ENCODE results near the gene GSTK1. TPM values are rescaled to one million over a fixed set of nuclear protein-coding genes. Genes with fewer than 3 reads are reported as not detected.

Gene GSTK1
- polyA plus RNA-seq, 1 experiment, result 100 TPM

DNA sequence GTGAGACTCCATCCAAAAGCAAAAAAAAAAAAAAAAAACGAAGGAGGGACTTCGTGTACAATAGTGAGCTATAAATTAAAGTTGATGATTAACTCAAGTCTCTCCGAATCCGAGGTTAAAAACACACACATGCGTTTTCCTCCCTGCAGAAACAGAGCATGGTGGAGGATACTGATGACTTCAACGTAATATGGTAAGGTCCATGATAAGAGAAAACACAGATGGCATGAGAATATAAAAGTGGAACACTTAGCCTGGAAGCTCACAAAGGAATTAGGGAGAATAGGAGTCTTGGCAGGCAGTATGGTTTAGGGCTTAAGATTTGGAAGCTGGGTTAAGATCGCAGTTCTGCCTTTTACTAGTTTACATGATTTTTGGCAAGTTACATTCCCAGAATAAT, 20.1 kb upstream of the GSTK1 start:
- no peak overlapping the region for H3K4me3 ChIP-seq (ENCODE audit: low read depth, low read length)
- ChIA-PET POLR2A (interaction anchor here (0.7 kb wide), 2 partner anchors 54 to 156 kb away, joined by 6 to 9 read pairs; no protein-coding TSS in a partner anchor), CTCF (interaction anchor here (0.6 to 2.2 kb wide), 8 partner anchors 28 to 176 kb away, joined by 3 to 12 read pairs (median 6); no protein-coding TSS in a partner anchor)
- no peak for DNase-seq (ENCODE audit: low read depth, low spot score)
- peaks cover 3% of the 10 kb centered on the region for H3K27me3 ChIP-seq (ENCODE audit: control insufficient read depth, insufficient read depth, low read length)
- H3K27ac ChIP-seq (ENCODE audit: low read depth, low read length), result no peak overlapping the region
- TF ChIP-seq, protein P1, sequence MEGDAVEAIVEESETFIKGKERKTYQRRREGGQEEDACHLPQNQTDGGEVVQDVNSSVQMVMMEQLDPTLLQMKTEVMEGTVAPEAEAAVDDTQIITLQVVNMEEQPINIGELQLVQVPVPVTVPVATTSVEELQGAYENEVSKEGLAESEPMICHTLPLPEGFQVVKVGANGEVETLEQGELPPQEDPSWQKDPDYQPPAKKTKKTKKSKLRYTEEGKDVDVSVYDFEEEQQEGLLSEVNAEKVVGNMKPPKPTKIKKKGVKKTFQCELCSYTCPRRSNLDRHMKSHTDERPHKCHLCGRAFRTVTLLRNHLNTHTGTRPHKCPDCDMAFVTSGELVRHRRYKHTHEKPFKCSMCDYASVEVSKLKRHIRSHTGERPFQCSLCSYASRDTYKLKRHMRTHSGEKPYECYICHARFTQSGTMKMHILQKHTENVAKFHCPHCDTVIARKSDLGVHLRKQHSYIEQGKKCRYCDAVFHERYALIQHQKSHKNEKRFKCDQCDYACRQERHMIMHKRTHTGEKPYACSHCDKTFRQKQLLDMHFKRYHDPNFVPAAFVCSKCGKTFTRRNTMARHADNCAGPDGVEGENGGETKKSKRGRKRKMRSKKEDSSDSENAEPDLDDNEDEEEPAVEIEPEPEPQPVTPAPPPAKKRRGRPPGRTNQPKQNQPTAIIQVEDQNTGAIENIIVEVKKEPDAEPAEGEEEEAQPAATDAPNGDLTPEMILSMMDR (IDR thresholded peaks at IDR 0.05; ENCODE audit: low read depth, low read length), result no peak
- no peaks in the 10 kb centered on the region for H3K9me3 ChIP-seq (ENCODE audit: control insufficient read depth, insufficient read depth, low read length)

- DNase-seq (ENCODE audit: low read depth, low spot score), result no peak
- no peak overlapping the region for H3K27ac ChIP-seq (ENCODE audit: low read depth, low read length)
- TF ChIP-seq, protein P1 (IDR thresholded peaks at IDR 0.05; ENCODE audit: low read depth, low read length), result no peak
- ChIA-PET CTCF (interaction anchor here (0.6 to 2.2 kb wide), 7 partner anchors 28 to 173 kb away, joined by 3 to 12 read pairs (median 6); no protein-coding TSS in a partner anchor), POLR2A (interaction anchor here (0.7 kb wide), 1 partner anchor 53 kb away, joined by 6 read pairs; no protein-coding TSS in a partner anchor)
- no peaks in the 10 kb centered on the region for H3K9me3 ChIP-seq (ENCODE audit: control insufficient read depth, insufficient read depth, low read length)
- H3K27me3 ChIP-seq (ENCODE audit: control insufficient read depth, insufficient read depth, low read length), result peaks cover 3% of the 10 kb centered on the region
- no peak overlapping the region for H3K4me3 ChIP-seq (ENCODE audit: low read depth, low read length)
Observed at GRCh38 chr7:143243614-143244013, 19.6 kb upstream of the GSTK1 start.

DNA sequence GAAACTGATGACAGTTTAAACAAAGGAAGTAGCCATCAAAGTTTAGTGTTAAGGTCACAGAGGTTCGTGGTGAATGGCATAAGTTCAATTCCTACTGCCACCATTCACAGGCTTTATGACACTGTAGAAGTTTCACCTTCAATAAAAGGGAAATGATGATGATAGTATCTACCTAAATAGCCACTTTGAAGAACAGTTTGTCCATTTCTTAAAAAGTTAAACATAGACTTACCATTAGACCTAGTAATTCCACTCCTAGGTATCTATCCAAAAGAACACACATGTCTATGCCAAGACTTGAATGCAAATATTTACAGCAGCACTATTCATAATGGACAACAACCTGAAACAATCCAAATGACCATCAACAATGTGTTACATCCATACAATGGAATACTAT, 18.9 kb upstream of the GSTK1 start:
- Histone ChIP-seq H3K9me3 (ENCODE audit: control insufficient read depth, insufficient read depth, low read length) (no peaks in the 10 kb centered on the region), H3K27ac (ENCODE audit: low read depth, low read length) (no peak overlapping the region), H3K27me3 (ENCODE audit: control insufficient read depth, insufficient read depth, low read length) (peaks cover 3% of the 10 kb centered on the region), H3K4me3 (ENCODE audit: low read depth, low read length) (no peak overlapping the region)
- POLR2A ChIA-PET, result no interaction called here
- TF ChIP-seq, protein P1 (IDR thresholded peaks at IDR 0.05; ENCODE audit: low read depth, low read length), result no peak
- CTCF ChIA-PET, result interaction anchor here (0.6 to 1.8 kb wide), 3 partner anchors 29 to 173 kb away, joined by 4 to 11 read pairs (median 6); no protein-coding TSS in a partner anchor
- no peak for DNase-seq (ENCODE audit: low read depth, low spot score)

DNA sequence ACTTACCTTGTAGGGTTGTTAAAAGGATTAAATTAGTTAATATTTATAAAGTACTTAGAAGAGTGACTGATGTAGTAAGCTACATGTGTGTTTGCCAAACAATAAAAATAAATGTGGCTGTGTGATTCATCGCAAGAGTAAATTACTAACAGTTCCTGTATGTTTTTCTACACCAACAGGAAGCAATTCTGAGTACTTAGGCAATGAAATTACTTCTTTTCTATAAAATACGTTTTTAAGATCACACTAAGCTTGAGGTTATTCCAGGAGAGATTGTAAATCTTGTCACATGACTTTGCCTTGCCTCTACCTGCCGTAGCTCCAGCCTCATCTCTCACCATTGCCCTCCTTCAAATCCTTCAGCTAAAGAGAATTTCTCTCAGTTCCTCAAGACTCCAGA, 18.1 kb upstream of the GSTK1 start:
- no peaks in the 10 kb centered on the region for H3K9me3 ChIP-seq (ENCODE audit: control insufficient read depth, insufficient read depth, low read length)
- TF ChIP-seq, protein P1 (IDR thresholded peaks at IDR 0.05; ENCODE audit: low read depth, low read length), result no peak
- H3K27ac ChIP-seq (ENCODE audit: low read depth, low read length), result no peak overlapping the region
- POLR2A ChIA-PET, result no interaction called here
- CTCF ChIA-PET, result interaction anchor here (0.9 to 1.3 kb wide), 2 partner anchors 30 to 172 kb away, joined by 4 to 6 read pairs; no protein-coding TSS in a partner anchor
- no peak for DNase-seq (ENCODE audit: low read depth, low spot score)
- H3K4me3 ChIP-seq (ENCODE audit: low read depth, low read length), result no peak overlapping the region
- peaks cover 4% of the 10 kb centered on the region for H3K27me3 ChIP-seq (ENCODE audit: control insufficient read depth, insufficient read depth, low read length)

DNA sequence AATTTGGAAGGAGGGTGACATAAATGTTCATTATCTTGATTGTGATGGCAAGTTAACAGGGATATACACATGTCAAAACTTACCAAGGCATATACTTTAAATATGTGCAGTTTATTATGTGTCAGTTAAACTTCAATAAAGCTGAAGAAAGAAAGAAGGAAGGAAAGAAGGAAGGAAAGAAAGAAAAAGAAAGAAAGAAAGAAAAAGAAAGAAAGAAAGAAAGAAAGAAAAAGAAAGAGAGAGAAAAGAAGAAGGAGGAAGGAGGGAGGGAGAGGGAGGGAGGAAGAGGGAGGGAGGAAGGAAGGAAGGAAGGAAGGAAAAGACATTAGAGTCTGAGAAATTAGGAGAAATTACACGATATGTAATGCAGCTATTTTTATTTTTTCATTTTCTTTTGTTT, 15.9 kb upstream of the GSTK1 start:
- H3K9me3 ChIP-seq (ENCODE audit: control insufficient read depth, insufficient read depth, low read length), result no peaks in the 10 kb centered on the region
- H3K27ac ChIP-seq (ENCODE audit: low read depth, low read length), result no peak overlapping the region
- ChIA-PET POLR2A (no interaction called here), CTCF (interaction anchor here (0.6 to 3.0 kb wide), 3 partner anchors 33 to 169 kb away, joined by 4 to 16 read pairs (median 4); no protein-coding TSS in a partner anchor)
- H3K27me3 ChIP-seq (ENCODE audit: control insufficient read depth, insufficient read depth, low read length), result peaks cover 7% of the 10 kb centered on the region
- H3K4me3 ChIP-seq (ENCODE audit: low read depth, low read length), result no peak overlapping the region
- TF ChIP-seq, protein P1 (IDR thresholded peaks at IDR 0.05; ENCODE audit: low read depth, low read length), result no peak
- DNase-seq (ENCODE audit: low read depth, low spot score), result no peak
